Upper lobe of left lung (tissue), 4 donors: ENCODE data around the gene SIPA1.

Source experiments
- CTCF ChIP-seq, 6 experiments: fragments of 450-650 bp in 4 of 6; fragments of 200-600 bp in 2 of 6; sonication (generic) in 2 of 6; IDR thresholded peaks; one replicate each; pipeline ENCODE4 v1.5.1; 2016 to 2019; ENCODE audit warnings: antibody characterized with exemption in 6 of 6
- EP300 ChIP-seq, 4 donors: sonication (generic); formaldehyde crosslinking; IDR thresholded peaks; one replicate each; pipeline ENCODE4 v1.5.1; 2017; ENCODE audit warnings: antibody characterized with exemption in 4 of 4, control low read depth in 2 of 4
- POLR2A ChIP-seq, 4 donors: fragments of 450-650 bp; IDR thresholded peaks; one replicate each; pipeline ENCODE4 v1.5.1; 2016 to 2017; ENCODE audit warnings: antibody characterized with exemption in 4 of 4, mild to moderate bottlenecking in 2 of 4
- POLR2AphosphoS5 ChIP-seq, 2 donors: sonication (generic); formaldehyde crosslinking; IDR thresholded peaks; one replicate each; pipeline ENCODE4 v1.5.1; 2017; ENCODE audit warnings: antibody characterized with exemption in 2 of 2

- TF ChIP-seq CTCF (IDR thresholded peaks at IDR 0.05) (no peak), POLR2A (IDR thresholded peaks at IDR 0.05) (no peak), POLR2AphosphoS5 (IDR thresholded peaks at IDR 0.05) (no peak), EP300 (IDR thresholded peaks at IDR 0.05) (no peak)
These were observed 28.7 kb upstream of the SIPA1 start for GRCh38 chr11:65609229-65609628.
